H9 (cell line): ENCODE data around the gene GMCL1. TPM values are rescaled to one million over a fixed set of nuclear protein-coding genes. Genes with fewer than 3 reads are reported as not detected.

Experiments
- DNase-seq: peaks from one replicate; pipeline ENCODE4 v3.0.0-alpha.2; 2017
- H2AFZ ChIP-seq: one replicate; pipeline ENCODE4 v1.6.1; 2013; ENCODE audit warnings: mild to moderate bottlenecking, low read length, control low read depth, moderate library complexity
- H2AK5ac ChIP-seq: 2 replicates; pipeline ENCODE4 v1.6.1; 2013; ENCODE audit warnings: low read length, control low read depth, mixed read lengths; ENCODE audit not compliant: insufficient read length
- H2BK120ac ChIP-seq: one replicate; pipeline ENCODE4 v1.6.1; 2013; ENCODE audit warnings: low read depth, mild to moderate bottlenecking, low read length, control low read depth, inconsistent platforms; ENCODE audit not compliant: poor library complexity, severe bottlenecking
- H2BK12ac ChIP-seq: 2 replicates; pipeline ENCODE4 v1.6.1; 2013; ENCODE audit warnings: low read length, control low read depth, mixed read lengths, low read depth; ENCODE audit not compliant: insufficient read length
- H2BK15ac ChIP-seq: 2 replicates; pipeline ENCODE4 v1.6.1; 2013; ENCODE audit warnings: low read depth, low read length, control low read depth
- H2BK20ac ChIP-seq: one replicate; pipeline ENCODE4 v1.6.1; 2013; ENCODE audit warnings: low read depth, mild to moderate bottlenecking, low read length, control low read depth, inconsistent platforms; ENCODE audit not compliant: poor library complexity, severe bottlenecking
- H2BK5ac ChIP-seq: 2 replicates; pipeline ENCODE4 v1.6.1; 2013; ENCODE audit warnings: low read length, control low read depth, mixed read lengths; ENCODE audit not compliant: insufficient read length
- H3K14ac ChIP-seq: 2 replicates; pipeline ENCODE4 v1.6.1; 2013; ENCODE audit warnings: low read length, control low read depth; ENCODE audit not compliant: insufficient read depth
- H3K18ac ChIP-seq: 2 replicates; pipeline ENCODE4 v1.6.1; 2013; ENCODE audit warnings: low read depth, mild to moderate bottlenecking, mixed read lengths, low read length, control low read depth; ENCODE audit not compliant: insufficient read length
- H3K23ac ChIP-seq: 2 replicates; pipeline ENCODE4 v1.6.1; 2013; ENCODE audit warnings: low read length, control low read depth, mixed read lengths, low read depth; ENCODE audit not compliant: insufficient read length
- H3K23me2 ChIP-seq: 2 replicates; pipeline ENCODE4 v1.6.1; 2013; ENCODE audit warnings: low read depth, mild to moderate bottlenecking, mixed read lengths, low read length, control low read depth; ENCODE audit not compliant: insufficient read length, poor library complexity, severe bottlenecking
- H3K27ac ChIP-seq: 2 replicates; pipeline ENCODE4 v1.5.1; 2013; ENCODE audit warnings: low read length, control low read depth, mixed read lengths, low read depth; ENCODE audit not compliant: insufficient read length
- H3K27me3 ChIP-seq: 2 replicates; pipeline ENCODE4 v1.6.1; 2013; ENCODE audit warnings: low read length, control low read depth, inconsistent platforms; ENCODE audit not compliant: insufficient read depth
- H3K4ac ChIP-seq: 2 replicates; pipeline ENCODE4 v1.6.1; 2013; ENCODE audit warnings: low read depth, mild to moderate bottlenecking, control low read depth, inconsistent platforms, low read length, moderate library complexity
- H3K4me1 ChIP-seq: 2 replicates; pipeline ENCODE4 v1.6.1; 2013; ENCODE audit warnings: low read length, control low read depth, inconsistent platforms; ENCODE audit not compliant: insufficient read depth
- H3K4me2 ChIP-seq: 2 replicates; pipeline ENCODE4 v1.6.1; 2013; ENCODE audit warnings: low read length, control low read depth, mixed read lengths; ENCODE audit not compliant: insufficient read length, insufficient read depth
- H3K56ac ChIP-seq: 2 replicates; pipeline ENCODE4 v1.6.1; 2013; ENCODE audit warnings: low read depth, mild to moderate bottlenecking, mixed read lengths, low read length, control low read depth; ENCODE audit not compliant: insufficient read length
- H3K79me1 ChIP-seq: 2 replicates; pipeline ENCODE4 v1.6.1; 2013; ENCODE audit warnings: low read depth, mild to moderate bottlenecking, moderate library complexity, low read length, control low read depth, inconsistent platforms; ENCODE audit not compliant: insufficient read depth, poor library complexity, severe bottlenecking
- H3K79me2 ChIP-seq: 2 replicates; pipeline ENCODE4 v1.6.1; 2013; ENCODE audit warnings: low read length, control low read depth, inconsistent platforms; ENCODE audit not compliant: insufficient read depth
- H3K9ac ChIP-seq: 2 replicates; pipeline ENCODE4 v1.6.1; 2013; ENCODE audit warnings: low read length, control low read depth, mixed read lengths; ENCODE audit not compliant: insufficient read length; ENCODE audit errors: extremely low read depth
- H3K9me3 ChIP-seq: one replicate; pipeline ENCODE4 v1.6.1; 2013; ENCODE audit warnings: low read depth, low read length, inconsistent platforms; ENCODE audit not compliant: control insufficient read depth
- H3T11ph ChIP-seq: one replicate; pipeline ENCODE4 v1.6.1; 2013; ENCODE audit warnings: mild to moderate bottlenecking, low read length, control low read depth, inconsistent platforms
- H4K20me1 ChIP-seq: one replicate; pipeline ENCODE4 v1.6.1; 2013; ENCODE audit not compliant: control insufficient read depth, insufficient read length, insufficient read depth
- H4K5ac ChIP-seq: 2 replicates; pipeline ENCODE4 v1.6.1; 2013; ENCODE audit warnings: low read depth, mild to moderate bottlenecking, mixed read lengths, low read length, control low read depth; ENCODE audit not compliant: insufficient read length
- H4K8ac ChIP-seq: replicated peaks from 2 replicates; pipeline ENCODE4 v1.6.1; 2013; ENCODE audit warnings: low read length, control low read depth, mixed read lengths, low read depth; ENCODE audit not compliant: insufficient read length
- H4K91ac ChIP-seq: 2 replicates; pipeline ENCODE4 v1.6.1; 2013; ENCODE audit warnings: low read depth, mild to moderate bottlenecking, moderate library complexity, mixed read lengths, low read length, control low read depth; ENCODE audit not compliant: insufficient read length
- H3K27ac Mint-ChIP-seq, 3 experiments: 2 replicates in 2 of 3; 3 replicates in 1 of 3; pipeline ENCODE4 v1.8.0; 2020 to 2021; ENCODE audit warnings: mixed read lengths in 3 of 3, mild to moderate bottlenecking in 1 of 3, moderate library complexity in 1 of 3
- H3K27me3 Mint-ChIP-seq: 2 replicates; pipeline ENCODE4 v1.8.0; 2021; ENCODE audit warnings: low read depth, mild to moderate bottlenecking, moderate library complexity, mixed read lengths
- H3K36me3 Mint-ChIP-seq, 3 experiments: 2 replicates in 2 of 3; 3 replicates in 1 of 3; pipeline ENCODE4 v1.8.0; 2020 to 2021; ENCODE audit warnings: low read depth in 3 of 3, mixed read lengths in 3 of 3; ENCODE audit not compliant: insufficient read depth in 1 of 3
- H3K4me1 Mint-ChIP-seq, 2 experiments: 2 replicates each; pipeline ENCODE4 v1.8.0; 2020; ENCODE audit warnings: mixed read lengths in 2 of 2
- H3K4me3 Mint-ChIP-seq, 2 experiments: 2 replicates in 1 of 2; 3 replicates in 1 of 2; pipeline ENCODE4 v1.8.0; 2020 to 2021; ENCODE audit warnings: mild to moderate bottlenecking in 2 of 2, mixed read lengths in 2 of 2, moderate library complexity in 1 of 2
- H3K9me3 Mint-ChIP-seq, 2 experiments: 2 replicates in 1 of 2; 3 replicates in 1 of 2; pipeline ENCODE4 v1.8.0; 2020; ENCODE audit warnings: mild to moderate bottlenecking in 2 of 2, mixed read lengths in 2 of 2, moderate library complexity in 1 of 2
- WGBS: extraction: QIAGEN DNeasy Blood & Tissue Kit; methylation state at CpG from one replicate; pipeline ENCODE4 v1.1.7; 2013; ENCODE audit warnings: missing lambda C conversion rate, low lambda C conversion rate, mixed read lengths; ENCODE audit not compliant: insufficient read length; ENCODE audit errors: extremely low coverage; 5-methylcytosine and 5-hydroxymethylcytosine counted together
- total RNA-seq: library from RNA; stranded (reverse); gene quantifications from 2 replicates; pipeline ENCODE4 v1.2.1, GENCODE V29; 2021
- TF ChIP-seq, protein P1 (sequence below): fragments of 200-600 bp; sonication (generic); conservative IDR thresholded peaks from 3 replicates; pipeline ENCODE4 v1.8.0; 2021; ENCODE audit warnings: antibody characterized with exemption, mild to moderate bottlenecking

GMCL1 gene
- total RNA-seq, 1 experiment from 2014 or later, result 18.6 TPM

DNA sequence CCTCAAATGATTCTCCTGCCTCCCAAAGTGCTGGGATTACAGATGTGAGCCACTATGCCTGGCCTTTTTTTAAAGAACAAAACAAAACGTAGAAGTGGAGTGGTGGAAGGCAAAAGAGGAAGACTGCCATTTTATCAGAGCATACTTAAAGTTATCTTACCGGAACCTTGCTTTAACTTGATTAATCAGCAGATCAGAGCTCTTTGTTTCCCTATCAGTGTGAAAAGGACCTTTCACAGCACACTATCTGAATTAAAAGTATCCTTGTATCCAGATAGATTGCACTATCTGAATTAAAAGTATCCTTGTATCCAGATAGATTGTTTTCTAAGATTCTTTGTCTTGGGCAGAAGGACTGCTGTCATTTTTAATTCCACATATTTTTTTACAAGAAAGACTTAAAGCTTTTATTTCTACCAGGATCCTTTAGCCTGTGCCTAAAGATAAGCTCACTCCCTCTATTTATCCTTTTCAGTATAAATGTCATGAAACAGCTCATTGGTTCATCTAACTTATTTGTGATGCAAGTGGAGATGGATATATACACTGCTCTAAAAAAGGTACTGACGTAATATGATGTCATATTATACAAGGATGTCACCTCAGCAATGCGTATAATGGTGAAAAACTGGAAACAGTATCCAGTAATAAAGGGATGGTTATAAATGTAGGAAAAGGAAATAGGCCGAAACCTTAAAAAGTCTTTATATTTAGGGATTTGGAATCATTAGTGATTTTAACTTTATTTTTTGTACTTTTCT is 17.8 kb downstream of the GMCL1 start:
- Histone ChIP-seq H4K20me1 (no peaks in the 10 kb centered on the region), H4K5ac (no peak overlapping the region), H3T11ph (no peak overlapping the region), H2BK12ac (no peak overlapping the region), H3K4me1 (no peaks in the 10 kb centered on the region), H2BK15ac (no peak overlapping the region), H3K18ac (no peak overlapping the region), H2AK5ac (no peak overlapping the region), H3K79me2 (no peaks in the 10 kb centered on the region), H3K56ac (no peak overlapping the region), H3K27me3 (no peaks in the 10 kb centered on the region), H3K23me2 (no peaks in the 10 kb centered on the region), H3K4ac (no peak overlapping the region), H3K4me2 (no peak overlapping the region), H3K27ac (no peak overlapping the region), H2BK120ac (no peak overlapping the region), H2AFZ (no peak overlapping the region), H2BK5ac (no peak overlapping the region), H3K9ac (no peak overlapping the region), H3K9me3 (no peaks in the 10 kb centered on the region), H4K91ac (no peak overlapping the region), H3K14ac (no peak overlapping the region), H3K79me1 (no peaks in the 10 kb centered on the region), H3K23ac (no peak overlapping the region), H2BK20ac (no peak overlapping the region), H4K8ac (no peak overlapping the region)
- peaks cover 3 to 51% (median 43%) of the 10 kb centered on the region in 3 experiments; a peak in 5 of 7 replicates for H3K36me3 Mint-ChIP-seq
- DNase-seq, result no peak
- H3K27me3 Mint-ChIP-seq, result no peaks in the 10 kb centered on the region
- TF ChIP-seq, protein P1, sequence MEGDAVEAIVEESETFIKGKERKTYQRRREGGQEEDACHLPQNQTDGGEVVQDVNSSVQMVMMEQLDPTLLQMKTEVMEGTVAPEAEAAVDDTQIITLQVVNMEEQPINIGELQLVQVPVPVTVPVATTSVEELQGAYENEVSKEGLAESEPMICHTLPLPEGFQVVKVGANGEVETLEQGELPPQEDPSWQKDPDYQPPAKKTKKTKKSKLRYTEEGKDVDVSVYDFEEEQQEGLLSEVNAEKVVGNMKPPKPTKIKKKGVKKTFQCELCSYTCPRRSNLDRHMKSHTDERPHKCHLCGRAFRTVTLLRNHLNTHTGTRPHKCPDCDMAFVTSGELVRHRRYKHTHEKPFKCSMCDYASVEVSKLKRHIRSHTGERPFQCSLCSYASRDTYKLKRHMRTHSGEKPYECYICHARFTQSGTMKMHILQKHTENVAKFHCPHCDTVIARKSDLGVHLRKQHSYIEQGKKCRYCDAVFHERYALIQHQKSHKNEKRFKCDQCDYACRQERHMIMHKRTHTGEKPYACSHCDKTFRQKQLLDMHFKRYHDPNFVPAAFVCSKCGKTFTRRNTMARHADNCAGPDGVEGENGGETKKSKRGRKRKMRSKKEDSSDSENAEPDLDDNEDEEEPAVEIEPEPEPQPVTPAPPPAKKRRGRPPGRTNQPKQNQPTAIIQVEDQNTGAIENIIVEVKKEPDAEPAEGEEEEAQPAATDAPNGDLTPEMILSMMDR, result no peak
- no peaks in the 10 kb centered on the region for H3K4me1 Mint-ChIP-seq
- H3K9me3 Mint-ChIP-seq, result no peaks in the 10 kb centered on the region
- WGBS, result no CpG with 5 or more reads among the region's 5 CpGs
- H3K27ac Mint-ChIP-seq, result no peak overlapping the region
- no peak overlapping the region for H3K4me3 Mint-ChIP-seq
